Activated CD4-positive, alpha-beta T cell treated with anti-CD3 and anti-CD28 coated beads, Interleukin-2, amount 50 U/mL, for 1 hour (primary cell): ENCODE data around the gene CPNE4.

Experiments used
- DNase-seq: peaks from one replicate; pipeline ENCODE4 v3.0.0-alpha.2; 2020

Gene CPNE4

GRCh38 chr3:131856171-131856570 is 178.6 kb downstream of the CPNE4 start:
- no peak for DNase-seq

- DNase-seq = no peak
These were observed 184.6 kb downstream of the CPNE4 start for GRCh38 chr3:131850223-131850622.

GRCh38 chr3:131849616-131850015 is 185.2 kb downstream of the CPNE4 start:
- no peak for DNase-seq

GRCh38 chr3:131847966-131848510 is 186.8 kb downstream of the CPNE4 start:
- DNase-seq = no peak

- no peak for DNase-seq
These were observed 188.4 kb downstream of the CPNE4 start for GRCh38 chr3:131846296-131846924.

- DNase-seq = no peak
These were observed 191.6 kb downstream of the CPNE4 start for GRCh38 chr3:131843174-131843573.

- no peak for DNase-seq
These were observed 194.5 kb downstream of the CPNE4 start for GRCh38 chr3:131840156-131840797.

GRCh38 chr3:131835906-131836305 is 198.9 kb downstream of the CPNE4 start:
- DNase-seq = no peak

- DNase-seq = no peak
These were observed 203.2 kb downstream of the CPNE4 start for GRCh38 chr3:131831608-131832007.

- DNase-seq = no peak
These were observed 213.5 kb downstream of the CPNE4 start for GRCh38 chr3:131821191-131821762.

GRCh38 chr3:131819381-131820055 is 215.3 kb downstream of the CPNE4 start:
- DNase-seq = no peak

- no peak for DNase-seq
These were observed 222.4 kb downstream of the CPNE4 start for GRCh38 chr3:131812433-131812832.

- DNase-seq = no peak
These were observed 223.3 kb downstream of the CPNE4 start for GRCh38 chr3:131811481-131811880.

- DNase-seq = no peak
These were observed 227.0 kb downstream of the CPNE4 start for GRCh38 chr3:131807822-131808221.

GRCh38 chr3:131806736-131807135 is 228.1 kb downstream of the CPNE4 start:
- no peak for DNase-seq

GRCh38 chr3:131804565-131805133 is 230.2 kb downstream of the CPNE4 start:
- DNase-seq = no peak

- DNase-seq = no peak
These were observed 231.7 kb downstream of the CPNE4 start for GRCh38 chr3:131803113-131803512.

- no peak for DNase-seq
These were observed 232.8 kb downstream of the CPNE4 start for GRCh38 chr3:131802029-131802428.

GRCh38 chr3:131801566-131801965 is 233.2 kb downstream of the CPNE4 start:
- no peak for DNase-seq

- DNase-seq = no peak
These were observed 237.0 kb downstream of the CPNE4 start for GRCh38 chr3:131797776-131798175.

- DNase-seq = no peak
These were observed 238.1 kb downstream of the CPNE4 start for GRCh38 chr3:131796558-131797198.

- no peak for DNase-seq
These were observed 238.7 kb downstream of the CPNE4 start for GRCh38 chr3:131796111-131796510.
